Esophagus muscularis mucosa (tissue), 4 donors: ENCODE data around the gene RGS3.
A peak's percentile ranks its signal among the peaks of the same experiment; 100 is the strongest.

Experiments
- EP300 ChIP-seq: sonication (generic); formaldehyde crosslinking; IDR thresholded peaks from one replicate; pipeline ENCODE4 v1.6.1; 2017; ENCODE audit warnings: antibody characterized with exemption
- POLR2A ChIP-seq: fragments of 450-650 bp; IDR thresholded peaks from one replicate; pipeline ENCODE4 v1.6.1; 2017; ENCODE audit warnings: antibody characterized with exemption, moderate library complexity, mild to moderate bottlenecking, low read depth
- POLR2AphosphoS5 ChIP-seq, 2 donors: sonication (generic); formaldehyde crosslinking; IDR thresholded peaks; one replicate each; pipeline ENCODE4 v1.6.1; 2017; ENCODE audit warnings: antibody characterized with exemption in 2 of 2
- TF ChIP-seq, protein P1 (sequence below), 3 experiments: fragments of 200-600 bp in 2 of 3; fragments of 450-650 bp in 1 of 3; sonication (generic) in 2 of 3; IDR thresholded peaks; one replicate each; pipeline ENCODE4 v1.5.1; 2017 to 2019; ENCODE audit warnings: antibody characterized with exemption in 3 of 3, mild to moderate bottlenecking in 2 of 3, moderate library complexity in 1 of 3

DNA sequence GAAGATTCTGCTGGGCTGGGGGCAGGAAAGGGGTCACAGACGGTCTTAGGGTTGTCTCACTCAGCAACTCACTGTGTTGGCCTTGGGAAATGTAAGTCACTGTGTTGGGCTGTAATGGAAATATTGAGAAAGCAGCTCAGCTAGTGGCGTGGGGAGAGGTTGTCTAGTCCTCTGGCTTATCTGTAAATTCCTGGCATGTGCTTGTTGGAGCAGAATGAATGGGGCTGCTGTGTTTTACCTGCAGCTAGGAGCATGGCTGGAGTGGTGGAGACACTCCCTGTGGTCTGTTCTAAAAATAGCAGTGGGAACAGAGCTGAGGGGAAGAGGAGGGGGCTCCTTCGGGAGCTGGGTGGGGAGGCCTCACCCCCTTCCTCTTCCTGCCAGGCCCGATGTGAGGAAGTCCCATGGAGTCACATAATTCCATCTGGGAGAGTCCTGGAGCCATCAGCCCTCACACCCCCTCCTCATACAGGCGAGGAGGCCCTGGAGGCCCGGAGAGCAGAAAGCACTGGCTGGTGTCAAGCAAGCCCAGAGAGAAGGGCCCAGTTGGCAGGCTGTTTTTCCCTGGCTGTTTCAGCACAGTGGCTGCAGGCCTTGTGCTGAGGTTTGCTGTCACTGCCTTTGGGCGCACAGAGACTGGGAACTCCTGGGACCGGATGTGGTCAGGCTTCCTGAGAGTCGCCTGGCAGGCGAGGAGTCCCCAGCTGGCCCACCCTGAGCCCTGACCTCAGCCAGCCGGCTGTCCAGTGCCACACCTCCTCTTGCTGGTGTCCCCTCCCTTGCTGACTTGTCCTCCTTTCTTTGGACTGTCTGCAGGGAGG, 84.9 kb downstream of the RGS3 start:
- no peak for TF ChIP-seq POLR2A
- TF ChIP-seq, protein P1, sequence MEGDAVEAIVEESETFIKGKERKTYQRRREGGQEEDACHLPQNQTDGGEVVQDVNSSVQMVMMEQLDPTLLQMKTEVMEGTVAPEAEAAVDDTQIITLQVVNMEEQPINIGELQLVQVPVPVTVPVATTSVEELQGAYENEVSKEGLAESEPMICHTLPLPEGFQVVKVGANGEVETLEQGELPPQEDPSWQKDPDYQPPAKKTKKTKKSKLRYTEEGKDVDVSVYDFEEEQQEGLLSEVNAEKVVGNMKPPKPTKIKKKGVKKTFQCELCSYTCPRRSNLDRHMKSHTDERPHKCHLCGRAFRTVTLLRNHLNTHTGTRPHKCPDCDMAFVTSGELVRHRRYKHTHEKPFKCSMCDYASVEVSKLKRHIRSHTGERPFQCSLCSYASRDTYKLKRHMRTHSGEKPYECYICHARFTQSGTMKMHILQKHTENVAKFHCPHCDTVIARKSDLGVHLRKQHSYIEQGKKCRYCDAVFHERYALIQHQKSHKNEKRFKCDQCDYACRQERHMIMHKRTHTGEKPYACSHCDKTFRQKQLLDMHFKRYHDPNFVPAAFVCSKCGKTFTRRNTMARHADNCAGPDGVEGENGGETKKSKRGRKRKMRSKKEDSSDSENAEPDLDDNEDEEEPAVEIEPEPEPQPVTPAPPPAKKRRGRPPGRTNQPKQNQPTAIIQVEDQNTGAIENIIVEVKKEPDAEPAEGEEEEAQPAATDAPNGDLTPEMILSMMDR (IDR thresholded peaks at IDR 0.05): no peak
- no peak for TF ChIP-seq EP300
- peak; percentile 19 to 34 for TF ChIP-seq POLR2AphosphoS5 (IDR thresholded peaks at IDR 0.05)
